ENCODE data around the gene EFCC1. TPM values are rescaled to one million over a fixed set of nuclear protein-coding genes. Genes with fewer than 3 reads are reported as not detected.

EFCC1 gene
- total RNA-seq, 4 donors from 2014 or later: 4.8 to 10.3 (median 6.5) TPM

- H3K27me3 ChIP-seq: no peaks in the 10 kb centered on the region
- H3K36me3 ChIP-seq: no peaks in the 10 kb centered on the region
- no peak overlapping the region for H3K4me3 ChIP-seq
These were observed 25.8 kb upstream of the EFCC1 start for GRCh38 chr3:128975276-128975675.

GRCh38 chr3:128983293-128984069 lies 17.6 kb upstream of the EFCC1 start:
- Histone ChIP-seq H3K4me1 (no peaks in the 10 kb centered on the region), H3K9me3 (no peaks in the 10 kb centered on the region), H3K27ac (no peak overlapping the region), H3K36me3 (no peaks in the 10 kb centered on the region), H3K27me3 (no peaks in the 10 kb centered on the region), H3K4me3 (no peak overlapping the region)
- ATAC-seq: no peak
- WGBS, 2 donors (ENCODE audit: low coverage in 1 of 2): 82 to 90% methylated on average over 7 to 9 of the region's 9 CpGs
- no peak for TF ChIP-seq CTCF (IDR thresholded peaks at IDR 0.05)
- no peak for TF ChIP-seq POLR2A (IDR thresholded peaks at IDR 0.05)
- TF ChIP-seq EP300 (IDR thresholded peaks at IDR 0.05): no peak
- no peak for TF ChIP-seq POLR2AphosphoS5 (IDR thresholded peaks at IDR 0.05)

More at GRCh38 chr3:128975276-128975675, 25.8 kb upstream of the EFCC1 start:
- ATAC-seq: no peak
- Histone ChIP-seq H3K9me3 (no peaks in the 10 kb centered on the region), H3K27ac (no peak overlapping the region), H3K4me1 (peaks cover 0 to 33% (median 0%) of the 10 kb centered on the region in 3 donors)
- TF ChIP-seq POLR2AphosphoS5 (IDR thresholded peaks at IDR 0.05) (no peak), POLR2A (IDR thresholded peaks at IDR 0.05) (no peak), CTCF (IDR thresholded peaks at IDR 0.05) (no peak), EP300 (IDR thresholded peaks at IDR 0.05) (no peak)
- 100% methylated on average over 1 of the region's 1 CpG for WGBS, 2 donors (ENCODE audit: low coverage in 1 of 2)

- Histone ChIP-seq H3K36me3 (no peaks in the 10 kb centered on the region), H3K4me1 (no peaks in the 10 kb centered on the region), H3K4me3 (no peak overlapping the region), H3K27me3 (no peaks in the 10 kb centered on the region), H3K9me3 (no peaks in the 10 kb centered on the region), H3K27ac (no peak overlapping the region)
- WGBS, 2 donors (ENCODE audit: low coverage in 1 of 2): 74 to 86% methylated on average over 3 of the region's 3 CpGs
- no peak for TF ChIP-seq CTCF (IDR thresholded peaks at IDR 0.05)
- TF ChIP-seq EP300 (IDR thresholded peaks at IDR 0.05): no peak
- no peak for TF ChIP-seq POLR2AphosphoS5 (IDR thresholded peaks at IDR 0.05)
- TF ChIP-seq POLR2A (IDR thresholded peaks at IDR 0.05): no peak
- no peak for ATAC-seq
These were observed 16.5 kb upstream of the EFCC1 start for GRCh38 chr3:128984596-128984995.

- ATAC-seq: no peak
These were observed 13.6 kb upstream of the EFCC1 start for GRCh38 chr3:128987302-128988100.

More at GRCh38 chr3:128987302-128988100, 13.6 kb upstream of the EFCC1 start:
- no peaks in the 10 kb centered on the region for H3K9me3 ChIP-seq
- TF ChIP-seq CTCF (IDR thresholded peaks at IDR 0.05) (no peak), POLR2AphosphoS5 (IDR thresholded peaks at IDR 0.05) (no peak), EP300 (IDR thresholded peaks at IDR 0.05) (no peak), POLR2A (IDR thresholded peaks at IDR 0.05) (no peak)
- H3K4me1 ChIP-seq: no peaks in the 10 kb centered on the region
- 86 to 93% methylated on average over 6 to 10 of the region's 15 CpGs for WGBS, 2 donors (ENCODE audit: low coverage in 1 of 2)
- H3K4me3 ChIP-seq: no peak overlapping the region
- H3K27me3 ChIP-seq: no peaks in the 10 kb centered on the region
- H3K27ac ChIP-seq: no peak overlapping the region
- no peaks in the 10 kb centered on the region for H3K36me3 ChIP-seq

Data from gastroesophageal sphincter (tissue), 4 donors.